Stimulated activated CD4-positive, alpha-beta T cell treated with anti-CD3 and anti-CD28 coated beads, Interleukin-12 subunit alpha, Interleukin-12 subunit beta, amount 100 ng/mL, for 48 hours (primary cell): ENCODE measurements around the gene TRMT2A.

Experiments used
- DNase-seq, 3 donors: peaks; one replicate each; pipeline ENCODE4 v3.0.0-alpha.2; 2020; ENCODE audit warnings: low read depth in 2 of 3, low spot score in 1 of 3

The TRMT2A gene

DNA sequence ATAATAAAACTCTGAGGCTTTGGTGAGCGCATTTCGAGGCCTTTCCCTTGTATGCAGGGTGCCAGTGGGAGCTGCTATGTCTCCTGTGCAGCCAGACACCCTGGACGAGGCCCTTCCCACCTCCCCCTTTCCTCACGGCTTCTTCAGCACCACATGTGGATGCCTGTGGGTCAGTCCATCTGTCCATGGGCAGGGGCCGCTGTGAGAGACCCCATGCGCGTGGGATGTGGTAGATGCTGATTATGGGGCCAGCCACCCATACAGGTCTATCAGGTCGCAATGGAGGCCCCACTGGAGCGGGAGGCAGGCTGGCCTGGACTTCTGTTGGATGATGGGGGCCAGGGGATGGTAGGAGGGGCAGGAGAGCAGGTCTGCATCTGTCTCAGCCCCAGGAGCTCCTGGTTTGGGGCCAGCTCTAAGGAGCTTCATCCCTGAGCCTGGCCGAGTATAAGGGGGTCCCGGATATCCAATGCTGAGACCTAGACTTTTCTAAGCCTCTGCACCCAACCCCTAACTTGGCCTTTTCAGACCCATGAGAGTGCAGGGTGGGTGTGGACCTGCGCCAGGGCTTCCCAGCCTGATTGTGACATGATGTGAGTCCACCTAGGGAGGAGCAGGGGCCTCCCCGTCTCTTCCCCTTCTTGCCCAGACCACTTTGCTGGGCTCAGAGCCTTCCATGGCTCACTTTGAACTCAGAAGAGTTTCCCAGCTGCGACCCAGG is 51.0 kb downstream of the TRMT2A start:
- no peak for DNase-seq

GRCh38 chr22:20064545-20065262 is 52.3 kb downstream of the TRMT2A start:
- DNase-seq = no peak

DNA sequence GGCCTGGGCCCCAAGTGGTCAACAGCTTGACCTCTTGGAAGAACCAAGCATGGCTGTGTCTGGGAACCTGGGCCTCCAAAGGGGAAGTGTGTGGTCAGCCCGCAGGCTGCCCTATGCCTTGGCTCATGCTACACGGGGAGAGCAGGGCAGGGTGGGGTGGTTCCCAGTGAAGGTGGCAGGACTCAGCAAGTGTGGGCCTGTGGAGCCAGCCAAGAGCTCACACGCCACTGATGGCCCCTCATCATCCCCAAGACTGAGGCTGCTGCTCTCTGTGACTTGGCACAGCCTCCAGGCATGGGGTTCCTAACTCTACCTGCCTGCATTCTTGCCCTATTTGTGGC is 52.9 kb downstream of the TRMT2A start:
- no peak for DNase-seq

GRCh38 chr22:20063271-20064139 is 53.5 kb downstream of the TRMT2A start:
- no peak for DNase-seq

DNA sequence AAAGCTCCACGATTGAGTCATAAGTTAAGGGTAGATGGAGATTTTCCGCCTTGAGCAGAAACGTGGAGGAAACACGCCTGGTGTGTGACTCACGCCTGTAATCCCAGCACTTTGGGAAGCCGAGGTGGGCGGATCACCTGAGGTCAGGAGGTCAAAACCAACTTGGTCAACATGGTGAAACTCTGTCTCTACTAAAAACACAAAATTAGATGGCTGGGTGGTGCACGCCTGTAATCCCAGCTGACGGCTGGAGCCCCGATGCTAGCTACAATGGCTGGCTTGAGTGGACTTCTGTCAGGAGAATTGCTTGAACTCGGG is 54.3 kb downstream of the TRMT2A start:
- no peak for DNase-seq

DNA sequence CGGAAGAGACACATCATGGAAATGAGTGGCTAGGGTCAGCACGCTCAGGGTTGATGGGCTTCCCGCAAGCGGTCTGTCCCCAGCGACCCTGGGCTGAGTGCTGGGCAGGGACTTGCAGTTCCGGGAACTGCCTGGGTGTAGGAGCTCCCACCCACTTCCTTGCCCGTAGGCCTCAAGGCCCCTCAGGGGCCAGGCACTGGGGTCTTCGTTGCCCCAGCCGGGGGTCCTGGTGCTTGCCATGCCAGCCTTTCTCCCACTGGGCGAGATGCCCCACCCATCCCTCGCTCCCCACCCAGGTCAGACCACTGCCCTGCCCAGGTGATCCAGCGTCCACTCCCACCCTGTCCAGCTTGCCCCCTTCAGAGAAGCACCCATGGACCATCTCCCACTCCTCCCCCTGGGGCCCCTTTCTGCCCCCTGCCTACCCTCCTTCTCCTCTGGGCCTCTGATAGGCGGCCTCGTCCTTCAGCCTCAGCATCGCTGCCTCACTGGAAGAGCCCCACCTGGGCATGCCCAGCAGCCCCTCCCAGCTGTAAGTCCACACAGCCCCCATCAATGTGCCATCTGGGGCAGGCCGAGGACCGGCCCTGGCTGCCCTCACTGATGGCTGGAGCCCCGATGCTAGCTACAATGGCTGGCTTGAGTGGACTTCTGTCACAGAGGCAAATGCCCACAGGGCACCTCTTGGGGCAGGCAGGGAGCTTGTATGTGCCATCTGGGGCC is 54.8 kb downstream of the TRMT2A start:
- no peak for DNase-seq
